Sigmoid colon (tissue), 7 donors: Measurements from ENCODE around the gene ST6GALNAC3. TPM values are rescaled to one million over a fixed set of nuclear protein-coding genes. Genes with fewer than 3 reads are reported as not detected.

Experiments used
- DNase-seq: peaks from one replicate; pipeline ENCODE4 v3.0.0-alpha.2; 2019
- H3K27ac ChIP-seq, 4 donors: fragments of 200-600 bp; sonication (generic); one replicate each; pipeline ENCODE4 v1.5.1; 2016 to 2019; ENCODE audit warnings: mild to moderate bottlenecking in 1 of 4
- H3K27me3 ChIP-seq, 3 donors: fragments of 200-600 bp; sonication (generic); one replicate each; pipeline ENCODE4 v1.5.1; 2019; ENCODE audit warnings: mild to moderate bottlenecking in 1 of 3
- H3K36me3 ChIP-seq, 4 donors: fragments of 200-600 bp; sonication (generic); one replicate each; pipeline ENCODE4 v1.5.1; 2016 to 2019
- H3K4me1 ChIP-seq, 4 donors: fragments of 200-600 bp; sonication (generic); one replicate each; pipeline ENCODE4 v1.5.1; 2017 to 2019
- H3K4me3 ChIP-seq, 4 donors: fragments of 200-600 bp; sonication (generic); one replicate each; pipeline ENCODE4 v1.5.1; 2017 to 2019; ENCODE audit warnings: mild to moderate bottlenecking in 2 of 4, moderate library complexity in 1 of 4
- H3K9me3 ChIP-seq, 4 donors: fragments of 200-600 bp in 3 of 4; sonication (generic) in 3 of 4; one replicate each; pipeline versions ENCODE4 v1.5.1 to v1.6.1; 2013 to 2019
- CTCF ChIP-seq, 4 experiments: fragments of 450-650 bp in 3 of 4; fragments of 200-600 bp in 1 of 4; IDR thresholded peaks; one replicate each; pipeline ENCODE4 v1.5.1; 2016 to 2019; ENCODE audit warnings: antibody characterized with exemption in 4 of 4, mild to moderate bottlenecking in 3 of 4, moderate library complexity in 2 of 4
- EP300 ChIP-seq, 4 donors: sonication (generic); formaldehyde crosslinking; IDR thresholded peaks; one replicate each; pipeline ENCODE4 v1.6.1; 2017; ENCODE audit warnings: antibody characterized with exemption in 4 of 4
- POLR2A ChIP-seq, 2 donors: fragments of 450-650 bp; IDR thresholded peaks; one replicate each; pipeline ENCODE4 v1.6.1; 2016; ENCODE audit warnings: antibody characterized with exemption in 2 of 2, mild to moderate bottlenecking in 2 of 2, moderate library complexity in 2 of 2
- POLR2AphosphoS5 ChIP-seq, 4 donors: sonication (generic); formaldehyde crosslinking; IDR thresholded peaks; one replicate each; pipeline ENCODE4 v1.6.1; 2017; ENCODE audit warnings: antibody characterized with exemption in 4 of 4
- WGBS, 2 donors: extraction: QIAGEN DNeasy Blood & Tissue Kit; methylation state at CpG; one replicate each; pipeline ENCODE4 v1.1.7; 2013; 5-methylcytosine and 5-hydroxymethylcytosine counted together
- intact Hi-C: fragments of 100-400 bp; cut with DNase I; formaldehyde crosslinking; loops from one replicate; pipeline ENCODE4 v1.15.1; 2023
- polyA plus RNA-seq, 3 donors: library from polyadenylated mRNA; stranded (reverse); fragments of 200-250 nt; gene quantifications; one replicate each; pipeline ENCODE4 v1.2.3, GENCODE V29; 2013
- total RNA-seq, 4 donors: library from RNA; depleted of rRNA; stranded (reverse); fragments of >200 nt; gene quantifications; one replicate each; pipeline ENCODE4 v1.1.0, GENCODE V29; 2016
- donor health status: healthy with polysubstance abuse.
- donor health status: Bipolar disorder and iron deficiency.
- donor health status: healthy.

ST6GALNAC3 gene
- total and polyA plus RNA-seq, 7 donors = 1.6 to 7.5 (median 2.5) TPM

DNA sequence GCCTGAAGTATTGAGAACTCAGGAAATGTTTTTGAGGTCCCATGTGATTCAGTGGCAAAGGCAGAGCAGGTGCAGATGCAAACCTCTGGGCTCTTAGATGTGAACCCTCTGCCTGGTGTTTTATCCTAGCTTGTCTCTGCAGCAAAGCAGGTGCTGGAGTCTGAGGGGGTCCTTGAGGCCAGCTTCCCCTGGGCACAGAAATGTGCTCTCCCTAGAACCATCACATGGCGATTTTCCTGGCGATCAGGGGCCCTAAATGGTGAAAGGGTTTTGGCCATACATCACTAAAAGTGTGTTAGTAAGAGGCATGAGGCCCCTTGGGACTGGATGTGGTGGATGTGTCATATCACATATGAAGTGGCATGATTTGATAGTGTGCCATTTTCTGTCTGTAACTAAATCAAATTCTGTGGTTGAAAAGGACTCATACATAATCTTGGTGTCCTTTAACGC, 144.8 kb downstream of the ST6GALNAC3 start:
- Histone ChIP-seq H3K36me3 (no peaks in the 10 kb centered on the region), H3K27ac (no peak overlapping the region), H3K27me3 (no peaks in the 10 kb centered on the region), H3K4me1 (no peaks in the 10 kb centered on the region), H3K4me3 (no peak overlapping the region), H3K9me3 (no peaks in the 10 kb centered on the region)
- intact Hi-C loops = no loop called here
- no peak for DNase-seq
- TF ChIP-seq CTCF (IDR thresholded peaks at IDR 0.05) (no peak), POLR2A (IDR thresholded peaks at IDR 0.05) (no peak), POLR2AphosphoS5 (IDR thresholded peaks at IDR 0.05) (no peak), EP300 (IDR thresholded peaks at IDR 0.05) (no peak)
- 75 to 92% methylated on average over 3 of the region's 3 CpGs for WGBS, 2 donors

- no peak for DNase-seq
- Histone ChIP-seq H3K4me1 (no peaks in the 10 kb centered on the region), H3K27ac (no peak overlapping the region), H3K9me3 (no peaks in the 10 kb centered on the region), H3K36me3 (no peaks in the 10 kb centered on the region), H3K4me3 (no peak overlapping the region), H3K27me3 (no peaks in the 10 kb centered on the region)
- 76 to 82% methylated on average over 3 of the region's 3 CpGs for WGBS, 2 donors
- intact Hi-C loops = no loop called here
- no peak for TF ChIP-seq EP300 (IDR thresholded peaks at IDR 0.05)
- TF ChIP-seq POLR2AphosphoS5 (IDR thresholded peaks at IDR 0.05) = no peak
- no peak for TF ChIP-seq CTCF (IDR thresholded peaks at IDR 0.05)
- no peak for TF ChIP-seq POLR2A (IDR thresholded peaks at IDR 0.05)
Observed at GRCh38 chr1:76224752-76225151, 150.2 kb downstream of the ST6GALNAC3 start.

DNA sequence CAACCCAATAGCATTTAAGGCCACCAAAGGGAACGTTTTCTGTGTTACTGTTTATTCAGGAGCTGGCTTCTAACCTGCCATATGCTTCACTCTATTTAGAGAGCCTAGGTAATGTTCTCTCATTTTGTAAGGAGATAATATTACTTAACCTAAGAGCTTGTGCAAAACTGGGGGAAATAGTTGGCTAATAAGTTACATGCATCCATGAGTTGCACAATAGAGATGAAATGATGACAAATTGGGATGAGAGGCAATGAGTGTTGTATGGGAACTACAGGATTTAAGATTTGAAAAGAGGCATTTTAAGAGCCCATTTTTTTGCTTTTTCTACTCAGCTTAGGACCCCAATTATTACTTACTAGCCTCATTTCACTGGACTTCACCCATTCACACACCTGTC, 151.0 kb downstream of the ST6GALNAC3 start:
- Histone ChIP-seq H3K4me1 (no peaks in the 10 kb centered on the region), H3K36me3 (no peaks in the 10 kb centered on the region), H3K27ac (no peak overlapping the region), H3K9me3 (no peaks in the 10 kb centered on the region), H3K4me3 (no peak overlapping the region), H3K27me3 (no peaks in the 10 kb centered on the region)
- intact Hi-C loops = no loop called here
- 67 to 69% methylated on average over 1 of the region's 1 CpG for whole genome bisulfite sequencing, 2 donors
- no peak for DNase-seq
- TF ChIP-seq CTCF (IDR thresholded peaks at IDR 0.05) (no peak), POLR2AphosphoS5 (IDR thresholded peaks at IDR 0.05) (no peak), EP300 (IDR thresholded peaks at IDR 0.05) (no peak), POLR2A (IDR thresholded peaks at IDR 0.05) (no peak)

- TF ChIP-seq EP300 (IDR thresholded peaks at IDR 0.05) = no peak
- TF ChIP-seq POLR2A (IDR thresholded peaks at IDR 0.05) = no peak
- no peak for TF ChIP-seq CTCF (IDR thresholded peaks at IDR 0.05)
- TF ChIP-seq POLR2AphosphoS5 (IDR thresholded peaks at IDR 0.05) = no peak
- whole genome bisulfite sequencing, 2 donors = 50 to 55% methylated on average over 3 of the region's 3 CpGs
- Histone ChIP-seq H3K9me3 (no peaks in the 10 kb centered on the region), H3K4me3 (no peak overlapping the region), H3K27me3 (no peaks in the 10 kb centered on the region), H3K4me1 (no peaks in the 10 kb centered on the region), H3K27ac (no peak overlapping the region), H3K36me3 (no peaks in the 10 kb centered on the region)
- DNase-seq = no peak
- intact Hi-C loops = no loop called here
Observed at GRCh38 chr1:76227621-76228020, 153.1 kb downstream of the ST6GALNAC3 start.

- 69 to 78% methylated on average over 7 of the region's 7 CpGs for WGBS, 2 donors
Observed at GRCh38 chr1:76229279-76230005, 154.9 kb downstream of the ST6GALNAC3 start.

More at GRCh38 chr1:76229279-76230005, 154.9 kb downstream of the ST6GALNAC3 start:
- Histone ChIP-seq H3K27ac (no peak overlapping the region), H3K9me3 (no peaks in the 10 kb centered on the region), H3K4me3 (no peak overlapping the region), H3K4me1 (no peaks in the 10 kb centered on the region), H3K27me3 (no peaks in the 10 kb centered on the region), H3K36me3 (no peaks in the 10 kb centered on the region)
- intact Hi-C loops = no loop called here
- no peak for DNase-seq
- TF ChIP-seq POLR2AphosphoS5 (IDR thresholded peaks at IDR 0.05) (no peak), POLR2A (IDR thresholded peaks at IDR 0.05) (no peak), EP300 (IDR thresholded peaks at IDR 0.05) (no peak), CTCF (IDR thresholded peaks at IDR 0.05) (no peak)
